ENCODE results near the gene CCL4L2.

DNA sequence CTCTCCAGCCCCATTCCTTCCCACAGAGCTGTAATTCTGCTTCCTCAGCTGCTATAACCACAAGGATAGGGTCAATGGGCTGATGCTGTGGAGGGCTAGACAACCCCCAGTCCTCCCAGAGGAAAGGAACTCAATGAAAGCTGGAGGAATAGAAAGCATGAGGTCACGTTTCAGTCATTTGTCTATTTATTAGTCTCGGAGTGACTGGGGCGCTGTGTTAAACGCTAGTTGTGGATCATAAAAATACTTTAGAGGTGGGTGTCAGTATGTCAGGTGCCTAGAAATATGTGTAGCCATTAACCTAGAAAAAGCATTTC, 13.5 kb upstream of the CCL4L2 start:
- TF ChIP-seq, protein P1, sequence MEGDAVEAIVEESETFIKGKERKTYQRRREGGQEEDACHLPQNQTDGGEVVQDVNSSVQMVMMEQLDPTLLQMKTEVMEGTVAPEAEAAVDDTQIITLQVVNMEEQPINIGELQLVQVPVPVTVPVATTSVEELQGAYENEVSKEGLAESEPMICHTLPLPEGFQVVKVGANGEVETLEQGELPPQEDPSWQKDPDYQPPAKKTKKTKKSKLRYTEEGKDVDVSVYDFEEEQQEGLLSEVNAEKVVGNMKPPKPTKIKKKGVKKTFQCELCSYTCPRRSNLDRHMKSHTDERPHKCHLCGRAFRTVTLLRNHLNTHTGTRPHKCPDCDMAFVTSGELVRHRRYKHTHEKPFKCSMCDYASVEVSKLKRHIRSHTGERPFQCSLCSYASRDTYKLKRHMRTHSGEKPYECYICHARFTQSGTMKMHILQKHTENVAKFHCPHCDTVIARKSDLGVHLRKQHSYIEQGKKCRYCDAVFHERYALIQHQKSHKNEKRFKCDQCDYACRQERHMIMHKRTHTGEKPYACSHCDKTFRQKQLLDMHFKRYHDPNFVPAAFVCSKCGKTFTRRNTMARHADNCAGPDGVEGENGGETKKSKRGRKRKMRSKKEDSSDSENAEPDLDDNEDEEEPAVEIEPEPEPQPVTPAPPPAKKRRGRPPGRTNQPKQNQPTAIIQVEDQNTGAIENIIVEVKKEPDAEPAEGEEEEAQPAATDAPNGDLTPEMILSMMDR (IDR thresholded peaks at IDR 0.05), result no peak
- no peak for TF ChIP-seq POLR2A (IDR thresholded peaks at IDR 0.05)

Data from heart left ventricle (tissue), 13 donors.